Measurements from ENCODE around the gene HAUS7. TPM values are rescaled to one million over a fixed set of nuclear protein-coding genes. Genes with fewer than 3 reads are reported as not detected.

Gene HAUS7
- total RNA-seq, 1 donor from 2014 or later, result 32.5 TPM

- DNase-seq (ENCODE audit: extremely low spot score, unreplicated experiment), result no peak
- TF ChIP-seq, protein P1, sequence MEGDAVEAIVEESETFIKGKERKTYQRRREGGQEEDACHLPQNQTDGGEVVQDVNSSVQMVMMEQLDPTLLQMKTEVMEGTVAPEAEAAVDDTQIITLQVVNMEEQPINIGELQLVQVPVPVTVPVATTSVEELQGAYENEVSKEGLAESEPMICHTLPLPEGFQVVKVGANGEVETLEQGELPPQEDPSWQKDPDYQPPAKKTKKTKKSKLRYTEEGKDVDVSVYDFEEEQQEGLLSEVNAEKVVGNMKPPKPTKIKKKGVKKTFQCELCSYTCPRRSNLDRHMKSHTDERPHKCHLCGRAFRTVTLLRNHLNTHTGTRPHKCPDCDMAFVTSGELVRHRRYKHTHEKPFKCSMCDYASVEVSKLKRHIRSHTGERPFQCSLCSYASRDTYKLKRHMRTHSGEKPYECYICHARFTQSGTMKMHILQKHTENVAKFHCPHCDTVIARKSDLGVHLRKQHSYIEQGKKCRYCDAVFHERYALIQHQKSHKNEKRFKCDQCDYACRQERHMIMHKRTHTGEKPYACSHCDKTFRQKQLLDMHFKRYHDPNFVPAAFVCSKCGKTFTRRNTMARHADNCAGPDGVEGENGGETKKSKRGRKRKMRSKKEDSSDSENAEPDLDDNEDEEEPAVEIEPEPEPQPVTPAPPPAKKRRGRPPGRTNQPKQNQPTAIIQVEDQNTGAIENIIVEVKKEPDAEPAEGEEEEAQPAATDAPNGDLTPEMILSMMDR (conservative IDR thresholded peaks at IDR 0.05), result no peak
- H3K27me3 Mint-ChIP-seq, result no peaks in the 10 kb centered on the region
- H3K36me3 Mint-ChIP-seq, result no peaks in the 10 kb centered on the region
- H3K4me3 Mint-ChIP-seq, result peak overlapping the region; percentile 20
- no peaks in the 10 kb centered on the region for H3K9me3 Mint-ChIP-seq
- H3K4me1 Mint-ChIP-seq (ENCODE audit: unreplicated experiment), result peaks cover 4% of the 10 kb centered on the region
- H3K27ac Mint-ChIP-seq, result no peak overlapping the region
Observed at GRCh38 chrX:153473126-153473525, 2.8 kb upstream of the HAUS7 start.

- Mint-ChIP-seq H3K4me1 (ENCODE audit: unreplicated experiment) (no peaks in the 10 kb centered on the region), H3K27ac (no peak overlapping the region), H3K36me3 (no peaks in the 10 kb centered on the region), H3K9me3 (no peaks in the 10 kb centered on the region), H3K4me3 (no peak overlapping the region), H3K27me3 (no peaks in the 10 kb centered on the region)
- TF ChIP-seq, protein P1 (conservative IDR thresholded peaks at IDR 0.05), result no peak
- DNase-seq (ENCODE audit: extremely low spot score, unreplicated experiment), result no peak
Observed at GRCh38 chrX:153471663-153472280, 1.4 kb upstream of the HAUS7 start.

DNA sequence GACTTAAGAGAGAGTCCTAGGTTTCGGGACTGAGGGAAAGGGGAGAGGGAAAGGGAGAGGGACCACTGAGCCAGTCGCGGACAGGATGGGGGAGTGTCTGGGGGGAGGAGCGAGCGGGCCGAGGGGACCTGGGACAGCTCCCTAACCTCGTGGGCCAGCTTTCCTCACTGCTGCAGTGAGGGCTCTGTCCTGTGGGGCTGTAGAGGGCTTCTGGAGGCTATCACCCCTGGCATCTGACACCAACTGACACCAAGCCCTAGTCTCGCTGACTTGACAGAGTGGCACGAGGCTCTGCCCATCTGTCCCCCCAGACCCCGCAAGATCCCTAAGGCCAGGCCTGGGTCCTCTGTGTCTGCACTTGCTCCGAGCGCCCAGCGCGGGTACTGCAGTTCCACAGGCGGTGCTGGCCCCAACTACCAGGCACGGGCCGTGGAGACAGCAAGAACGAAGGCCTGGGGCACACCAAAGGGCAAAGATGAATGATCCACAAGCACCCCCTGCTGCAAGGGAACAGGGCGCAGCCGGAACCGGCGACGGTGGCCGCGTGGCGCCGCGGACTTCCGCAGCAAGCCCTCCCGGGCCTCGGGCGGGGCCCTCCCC lies 465 bp downstream of the HAUS7 start:
- DNase-seq (ENCODE audit: extremely low spot score, unreplicated experiment), result no peak
- Mint-ChIP-seq H3K4me3 (peak overlapping the region; percentile 84), H3K27me3 (no peaks in the 10 kb centered on the region), H3K27ac (no peak overlapping the region), H3K9me3 (no peaks in the 10 kb centered on the region), H3K36me3 (no peaks in the 10 kb centered on the region), H3K4me1 (ENCODE audit: unreplicated experiment) (no peaks in the 10 kb centered on the region)
- TF ChIP-seq, protein P1 (conservative IDR thresholded peaks at IDR 0.05), result peak; percentile 43

DNA sequence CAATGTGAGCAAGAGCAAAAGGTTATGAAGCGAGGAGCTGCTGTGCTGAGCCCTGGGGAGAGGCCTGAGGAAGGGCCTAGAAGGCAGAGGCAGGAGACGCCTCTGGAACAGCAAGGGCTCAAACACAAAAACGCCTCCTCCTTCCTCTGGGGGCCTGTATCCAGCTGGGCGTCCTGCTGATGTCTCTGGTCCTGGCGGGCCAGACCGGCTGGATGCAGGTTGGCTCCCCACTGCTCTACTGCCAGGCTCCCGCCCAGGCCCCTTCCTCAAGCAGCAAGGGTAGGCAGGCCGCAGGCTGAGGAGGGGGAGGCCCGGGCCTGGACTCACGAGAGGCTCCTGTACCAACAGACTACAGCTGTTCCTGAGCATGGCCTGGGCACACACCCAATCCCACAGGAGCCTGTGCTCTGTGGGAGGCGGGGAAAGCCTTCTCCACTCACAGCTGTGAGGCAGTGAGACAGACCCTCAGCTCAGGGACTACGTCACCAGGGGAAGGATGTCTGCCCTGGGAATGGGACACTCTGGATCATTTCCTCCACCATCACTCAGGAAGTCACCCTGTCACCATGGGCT lies 2.3 kb downstream of the HAUS7 start:
- Mint-ChIP-seq H3K4me3 (no peak overlapping the region), H3K36me3 (no peaks in the 10 kb centered on the region), H3K9me3 (no peaks in the 10 kb centered on the region), H3K27me3 (no peaks in the 10 kb centered on the region), H3K27ac (no peak overlapping the region), H3K4me1 (ENCODE audit: unreplicated experiment) (no peaks in the 10 kb centered on the region)
- DNase-seq (ENCODE audit: extremely low spot score, unreplicated experiment), result no peak
- TF ChIP-seq, protein P1 (conservative IDR thresholded peaks at IDR 0.05), result no peak

DNA sequence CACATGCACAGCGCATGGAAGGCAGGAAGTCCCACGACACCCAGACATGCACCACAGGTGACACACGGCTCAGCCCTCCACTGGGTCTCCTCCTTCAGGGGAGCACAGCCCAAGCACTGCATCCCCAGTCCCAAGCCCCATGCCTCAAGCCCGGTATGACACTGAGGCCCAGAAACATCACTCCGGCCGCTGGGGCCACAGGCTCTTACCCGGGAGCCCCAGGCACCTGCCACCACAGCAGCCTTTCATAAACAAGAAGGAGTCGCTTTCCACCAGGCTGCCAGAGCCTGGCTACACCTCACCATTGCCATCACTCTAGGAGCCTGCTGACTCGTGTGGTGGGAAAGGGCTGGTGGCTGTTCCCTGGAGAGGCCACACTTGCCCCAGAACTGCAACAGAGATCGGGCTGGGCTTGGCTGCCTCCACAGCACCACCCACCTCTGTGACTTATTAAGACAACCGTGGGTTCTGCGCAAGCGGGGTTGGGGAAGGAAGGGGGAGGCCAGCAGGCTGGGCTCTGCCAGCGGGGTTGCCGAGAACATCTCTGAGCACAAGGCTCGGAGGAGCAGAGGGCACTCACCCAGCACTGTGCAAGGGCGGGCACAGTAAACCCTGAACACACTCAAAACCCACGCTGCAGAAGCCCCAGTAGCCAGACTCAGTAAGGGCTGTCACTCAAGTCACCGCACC lies 4.5 kb downstream of the HAUS7 start:
- no peak overlapping the region for H3K4me3 Mint-ChIP-seq
- H3K27me3 Mint-ChIP-seq, result no peaks in the 10 kb centered on the region
- no peak overlapping the region for H3K27ac Mint-ChIP-seq
- TF ChIP-seq, protein P1 (conservative IDR thresholded peaks at IDR 0.05), result no peak
- no peak for DNase-seq (ENCODE audit: extremely low spot score, unreplicated experiment)
- no peaks in the 10 kb centered on the region for H3K4me1 Mint-ChIP-seq (ENCODE audit: unreplicated experiment)
- H3K36me3 Mint-ChIP-seq, result no peaks in the 10 kb centered on the region
- no peaks in the 10 kb centered on the region for H3K9me3 Mint-ChIP-seq

Data from type B pancreatic cell (in vitro differentiated cells).